NT2/D1 (cell line): Measurements from ENCODE around the gene DCAF11.
"Not testable (repeated sequence)": the region's sequence is repeated elsewhere in the genome, so short reads cannot be mapped to it uniquely, and the experiment has no call there.

Experiments
- DNase-seq: peaks from one replicate; pipeline ENCODE4 v3.0.0-alpha.2; 2011; ENCODE audit warnings: low read depth, low spot score
- H3K27me3 ChIP-seq: 2 replicates; pipeline ENCODE4 v1.6.0; 2011; ENCODE audit warnings: mild to moderate bottlenecking; ENCODE audit not compliant: insufficient read length, insufficient read depth
- H3K36me3 ChIP-seq: 2 replicates; pipeline ENCODE4 v1.6.1; 2011; ENCODE audit warnings: mild to moderate bottlenecking, low read length, mixed read lengths; ENCODE audit not compliant: insufficient read depth, insufficient read length
- H3K4me1 ChIP-seq: 2 replicates; pipeline ENCODE4 v1.5.1; 2011; ENCODE audit not compliant: insufficient read depth, insufficient read length
- H3K4me3 ChIP-seq: 2 replicates; pipeline ENCODE4 v1.5.1; 2011; ENCODE audit warnings: low read depth; ENCODE audit not compliant: insufficient read length
- H3K9ac ChIP-seq: 2 replicates; pipeline ENCODE4 v1.6.0; 2011; ENCODE audit warnings: low read depth; ENCODE audit not compliant: insufficient read length
- H3K9me3 ChIP-seq: 2 replicates; pipeline ENCODE4 v1.5.1; 2011; ENCODE audit warnings: mild to moderate bottlenecking, low read length; ENCODE audit not compliant: insufficient read depth
- SUZ12 ChIP-seq: IDR thresholded peaks from 2 replicates; pipeline ENCODE4 v1.6.1; 2011; ENCODE audit not compliant: insufficient read length, insufficient read depth; ENCODE audit errors: extremely low read depth
- YY1 ChIP-seq: IDR thresholded peaks from 2 replicates; pipeline ENCODE4 v1.6.1; 2011; ENCODE audit not compliant: insufficient read length, insufficient read depth
- ZNF274 ChIP-seq: IDR thresholded peaks from 2 replicates; pipeline ENCODE4 v1.6.1; 2011; ENCODE audit warnings: mild to moderate bottlenecking, low read depth, low read length

The DCAF11 gene

GRCh38 chr14:24100197-24100981 lies 14.2 kb upstream of the DCAF11 start:
- H3K27me3 ChIP-seq: no peaks in the 10 kb centered on the region
- DNase-seq: no peak
- H3K4me3 ChIP-seq: no peak overlapping the region
- H3K9me3 ChIP-seq: no peaks in the 10 kb centered on the region; the same call in 1 of the 2 replicates
- TF ChIP-seq ZNF274 (no peak), YY1 (no peak), SUZ12 (no peak)
- peaks cover 63% of the 10 kb centered on the region for H3K36me3 ChIP-seq
- H3K4me1 ChIP-seq: peaks cover 2% of the 10 kb centered on the region
- no peak overlapping the region for H3K9ac ChIP-seq

- peaks cover 63% of the 10 kb centered on the region for H3K36me3 ChIP-seq
Observed at GRCh38 chr14:24100982-24101494, 13.5 kb upstream of the DCAF11 start.

GRCh38 chr14:24102357-24103048 lies 12.1 kb upstream of the DCAF11 start:
- Histone ChIP-seq H3K9ac (no peak overlapping the region), H3K4me3 (no peak overlapping the region), H3K27me3 (no peaks in the 10 kb centered on the region), H3K9me3 (no peaks in the 10 kb centered on the region; the same call in 1 of the 2 replicates), H3K36me3 (peaks cover 55% of the 10 kb centered on the region), H3K4me1 (no peaks in the 10 kb centered on the region)
- no peak for DNase-seq
- TF ChIP-seq YY1 (no peak), ZNF274 (no peak), SUZ12 (no peak)

More at GRCh38 chr14:24100982-24101494, 13.5 kb upstream of the DCAF11 start:
- DNase-seq: no peak
- no peaks in the 10 kb centered on the region for H3K4me1 ChIP-seq
- no peak overlapping the region for H3K9ac ChIP-seq
- no peak overlapping the region for H3K4me3 ChIP-seq
- H3K9me3 ChIP-seq: no peaks in the 10 kb centered on the region; the same call in 1 of the 2 replicates
- H3K27me3 ChIP-seq: no peaks in the 10 kb centered on the region
- TF ChIP-seq SUZ12: no peak

GRCh38 chr14:24103451-24103850 lies 11.1 kb upstream of the DCAF11 start:
- no peak for TF ChIP-seq SUZ12
- TF ChIP-seq ZNF274: no peak
- no peak for TF ChIP-seq YY1
- H3K36me3 ChIP-seq: peaks cover 49% of the 10 kb centered on the region

GRCh38 chr14:24105609-24106239 lies 8.9 kb upstream of the DCAF11 start:
- H3K27me3 ChIP-seq, H3K9me3 ChIP-seq, H3K9ac ChIP-seq, DNase-seq, H3K4me3 ChIP-seq, H3K4me1 ChIP-seq: not testable (repeated sequence)
- H3K36me3 ChIP-seq: peaks cover 28% of the 10 kb centered on the region

More at GRCh38 chr14:24103451-24103850, 11.1 kb upstream of the DCAF11 start:
- Histone ChIP-seq H3K27me3 (no peaks in the 10 kb centered on the region), H3K9me3 (no peaks in the 10 kb centered on the region; the same call in 1 of the 2 replicates), H3K9ac (no peak overlapping the region), H3K4me1 (no peaks in the 10 kb centered on the region), H3K4me3 (no peak overlapping the region)
- DNase-seq: no peak

- DNase-seq: no peak
- Histone ChIP-seq H3K4me1 (no peaks in the 10 kb centered on the region), H3K27me3 (no peaks in the 10 kb centered on the region), H3K36me3 (peaks cover 21% of the 10 kb centered on the region), H3K9ac (no peak overlapping the region), H3K9me3 (no peaks in the 10 kb centered on the region; the same call in 1 of the 2 replicates), H3K4me3 (no peak overlapping the region)
- TF ChIP-seq YY1: no peak
- no peak for TF ChIP-seq ZNF274
- TF ChIP-seq SUZ12: no peak
Observed at GRCh38 chr14:24106672-24107271, 7.8 kb upstream of the DCAF11 start.

GRCh38 chr14:24108336-24108874 lies 6.2 kb upstream of the DCAF11 start:
- no peak overlapping the region for H3K4me3 ChIP-seq
- peaks cover 9% of the 10 kb centered on the region for H3K36me3 ChIP-seq
- no peaks in the 10 kb centered on the region for H3K4me1 ChIP-seq
- no peak overlapping the region for H3K9ac ChIP-seq
- H3K9me3 ChIP-seq: no peaks in the 10 kb centered on the region; the same call in 1 of the 2 replicates
- no peaks in the 10 kb centered on the region for H3K27me3 ChIP-seq
- TF ChIP-seq ZNF274: no peak
- no peak for TF ChIP-seq SUZ12
- TF ChIP-seq YY1: no peak
- no peak for DNase-seq
